ENCODE data around the gene NCKAP5L.
"Not testable (repeated sequence)": the region's sequence is repeated elsewhere in the genome, so short reads cannot be mapped to it uniquely, and the experiment has no call there.

The NCKAP5L gene

DNA sequence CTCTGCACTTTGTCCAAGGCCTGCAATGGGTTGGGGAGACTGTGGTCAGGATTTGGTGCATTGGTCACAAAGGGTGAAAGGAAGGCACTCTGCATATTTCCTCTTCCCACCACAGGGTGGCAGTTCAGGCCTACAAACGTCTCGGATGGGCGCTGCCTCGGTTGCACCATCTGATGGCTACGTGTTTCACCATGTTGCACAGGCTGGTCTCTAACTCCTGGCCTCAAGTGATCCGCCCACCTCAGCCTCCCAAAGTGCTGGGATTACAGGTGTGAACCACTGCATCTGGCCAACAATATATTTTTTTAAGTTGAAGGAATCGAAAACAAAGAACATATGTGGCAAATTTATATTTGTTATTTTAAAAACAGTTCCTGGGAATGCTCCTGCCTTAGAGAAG, 51.8 kb downstream of the NCKAP5L start:
- peak; percentile 4 for DNase-seq

DNA sequence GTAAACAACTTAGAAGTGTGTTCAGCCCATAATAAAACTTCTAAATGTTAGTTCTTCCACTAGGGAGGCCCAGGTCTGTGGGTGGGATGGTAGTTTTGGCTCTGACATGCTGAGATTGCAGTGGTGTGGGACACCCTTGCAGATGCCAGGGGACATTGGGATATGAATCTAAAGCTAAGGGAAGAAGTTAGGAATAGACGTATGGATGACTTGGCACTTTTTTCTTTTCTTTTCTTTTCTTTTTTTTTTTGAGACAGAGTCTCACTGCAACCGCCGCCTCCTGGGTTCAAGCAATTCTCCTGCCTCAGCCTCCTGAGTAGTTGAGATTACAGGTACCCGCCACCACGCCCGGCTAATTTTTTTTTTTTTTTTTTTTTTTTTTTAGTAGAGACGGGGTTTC, 55.1 kb downstream of the NCKAP5L start:
- DNase-seq = not testable (repeated sequence)

DNA sequence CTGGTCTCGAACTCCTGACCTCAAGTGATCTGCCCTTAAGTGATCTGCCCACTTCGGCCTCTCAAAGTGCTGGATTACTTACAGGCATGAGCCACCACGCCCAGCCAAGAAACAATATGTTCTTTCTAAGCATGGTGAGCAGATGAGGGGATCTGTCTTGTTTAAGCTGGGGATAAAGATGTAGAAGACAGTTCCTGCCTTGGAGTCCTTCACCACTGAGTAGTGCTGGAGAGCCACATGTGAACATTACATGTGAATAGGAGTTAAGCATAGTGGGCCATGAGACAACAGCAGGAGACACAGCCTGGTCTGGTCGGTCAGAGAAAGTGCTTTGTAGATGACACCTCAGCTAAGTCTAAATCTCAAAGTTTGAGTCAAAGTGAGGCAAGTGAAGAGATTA, 60.9 kb downstream of the NCKAP5L start:
- DNase-seq = no peak

DNA sequence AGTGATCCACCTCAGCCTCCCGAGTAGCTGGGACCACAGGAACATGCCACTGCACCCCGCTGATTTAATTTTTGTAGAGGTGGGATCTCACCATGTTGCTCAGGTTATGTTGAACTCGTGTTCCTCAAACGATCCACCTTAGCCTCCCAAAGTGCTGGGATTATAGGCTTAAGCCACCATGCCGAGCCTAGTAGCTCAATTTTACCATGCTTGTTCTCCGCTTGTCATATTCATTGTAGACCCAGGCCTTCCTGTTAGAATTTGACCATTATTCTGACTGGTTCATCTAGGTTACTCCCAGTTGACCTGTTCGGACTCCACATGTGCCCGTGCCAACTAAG, 62.1 kb downstream of the NCKAP5L start:
- DNase-seq = no peak

DNA sequence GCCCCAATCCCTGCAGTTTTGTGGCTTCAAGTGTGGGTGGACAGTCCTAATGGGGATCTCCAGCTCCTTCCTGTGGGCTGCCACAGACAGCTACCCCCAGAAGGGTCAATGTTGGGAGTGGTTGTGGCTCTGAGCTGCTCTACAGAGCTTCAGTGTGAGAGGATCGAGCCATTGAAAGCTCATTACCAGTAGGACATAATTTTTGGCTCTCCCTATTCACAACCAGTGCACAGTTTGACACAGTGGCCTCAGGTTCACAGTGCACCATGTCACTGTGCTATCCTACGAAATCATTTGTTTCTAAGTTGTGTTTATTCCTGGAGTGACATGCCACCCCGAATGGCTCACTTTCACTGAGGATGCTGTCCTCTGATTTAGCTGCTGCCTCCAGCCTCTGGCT, 64.1 kb downstream of the NCKAP5L start:
- DNase-seq = no peak

DNA sequence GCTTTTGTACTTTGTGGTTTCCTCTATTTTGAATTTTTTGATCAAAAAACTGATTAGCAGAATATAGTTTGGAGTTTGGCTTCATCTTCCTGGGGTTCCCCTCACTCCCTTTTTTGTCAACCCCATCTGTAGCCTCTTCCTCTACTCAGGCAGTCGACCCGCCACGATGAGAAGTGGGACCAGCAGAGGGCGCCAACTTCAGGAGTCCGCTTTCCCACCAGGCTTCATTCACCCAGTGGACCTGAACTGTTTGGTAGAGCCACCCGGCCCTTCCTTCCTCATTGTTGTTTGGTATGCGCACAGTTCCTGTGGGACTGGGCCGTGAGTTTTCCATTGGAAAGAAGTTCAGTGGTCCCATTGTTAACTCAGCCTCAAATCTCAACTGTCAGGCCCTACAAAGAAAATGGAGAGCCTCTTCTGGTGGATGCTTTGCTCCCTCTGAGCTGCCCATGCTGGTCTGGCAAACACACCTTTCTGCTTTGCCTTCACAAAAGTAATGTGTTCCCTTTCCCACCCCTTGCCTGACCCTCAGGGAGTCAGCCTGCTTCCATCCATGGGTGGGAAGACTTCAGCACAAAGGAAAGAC, 65.1 kb downstream of the NCKAP5L start:
- no peak for DNase-seq

DNA sequence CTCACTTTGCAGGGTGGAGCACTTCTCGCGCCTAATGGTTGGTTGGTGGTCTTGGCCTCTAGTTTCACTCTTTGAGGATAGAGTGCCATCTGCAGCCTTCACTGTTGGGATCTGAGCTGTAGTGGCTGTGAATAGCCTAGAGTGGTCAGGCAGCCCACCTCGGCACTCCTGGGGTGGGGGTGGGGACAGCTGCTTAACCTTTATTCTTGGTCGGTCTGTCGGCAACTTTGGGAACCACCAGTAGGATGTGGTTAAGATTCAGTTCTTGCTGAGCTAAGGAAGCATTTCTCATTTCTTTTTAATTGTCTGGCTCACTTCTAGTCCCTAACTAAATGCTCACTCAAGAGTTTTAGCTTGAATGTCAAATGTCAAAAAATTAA, 65.8 kb downstream of the NCKAP5L start:
- no peak for DNase-seq

DNA sequence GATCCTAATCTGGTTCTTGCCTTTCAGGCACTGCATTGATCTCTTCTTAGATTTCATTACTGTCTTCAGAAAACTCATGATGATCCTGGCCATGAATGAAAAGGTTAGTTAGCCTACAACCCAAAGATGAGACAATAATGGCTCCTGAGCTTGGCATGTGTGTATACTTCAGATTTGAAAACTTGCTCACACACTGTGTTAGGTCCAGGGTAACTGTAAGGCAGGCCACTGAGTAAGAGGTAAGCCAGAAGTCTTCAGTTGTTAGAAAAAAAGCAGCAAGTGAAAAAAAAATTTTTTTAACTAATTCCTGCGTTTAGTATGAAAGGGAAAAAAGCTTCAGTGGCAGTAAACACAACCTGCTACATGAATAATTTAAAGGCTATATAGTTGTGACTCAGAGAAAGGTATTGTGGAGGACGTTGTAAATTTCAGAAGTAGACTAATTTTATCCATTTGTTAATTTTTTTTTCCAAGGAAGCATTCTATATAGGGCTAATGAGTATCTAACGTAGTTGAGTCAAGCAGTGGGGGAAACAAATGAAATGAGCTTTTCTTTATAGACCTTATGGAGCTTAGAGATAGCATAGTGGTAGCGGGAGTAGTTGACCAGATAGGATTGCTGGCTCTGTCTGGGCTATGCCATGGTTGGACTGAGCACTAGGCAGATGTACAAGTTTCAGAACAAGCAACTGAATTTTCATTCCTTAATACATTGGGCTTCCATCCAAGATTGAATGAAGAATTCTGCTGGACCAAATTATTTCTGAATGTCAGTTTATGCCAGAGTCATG, 66.3 kb downstream of the NCKAP5L start:
- no peak for DNase-seq

DNA sequence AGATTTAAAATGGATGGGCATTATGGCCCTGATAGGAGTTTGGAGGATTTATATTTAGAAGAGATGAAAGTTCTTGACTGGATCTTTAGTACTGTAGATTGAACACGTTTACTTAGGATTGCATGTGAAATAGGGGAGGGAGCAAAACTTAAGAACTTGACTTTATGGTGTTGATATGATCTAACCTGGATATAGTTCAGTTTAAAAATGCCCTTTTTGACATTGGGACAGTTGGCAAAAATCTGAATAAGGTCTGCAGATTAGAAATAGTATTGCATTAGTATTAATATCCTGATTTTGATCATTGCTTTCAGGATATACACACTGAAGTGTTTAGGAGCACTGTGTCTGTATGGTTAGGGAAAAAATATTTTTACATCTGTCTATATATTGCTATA, 77.2 kb downstream of the NCKAP5L start:
- no peak for DNase-seq

DNA sequence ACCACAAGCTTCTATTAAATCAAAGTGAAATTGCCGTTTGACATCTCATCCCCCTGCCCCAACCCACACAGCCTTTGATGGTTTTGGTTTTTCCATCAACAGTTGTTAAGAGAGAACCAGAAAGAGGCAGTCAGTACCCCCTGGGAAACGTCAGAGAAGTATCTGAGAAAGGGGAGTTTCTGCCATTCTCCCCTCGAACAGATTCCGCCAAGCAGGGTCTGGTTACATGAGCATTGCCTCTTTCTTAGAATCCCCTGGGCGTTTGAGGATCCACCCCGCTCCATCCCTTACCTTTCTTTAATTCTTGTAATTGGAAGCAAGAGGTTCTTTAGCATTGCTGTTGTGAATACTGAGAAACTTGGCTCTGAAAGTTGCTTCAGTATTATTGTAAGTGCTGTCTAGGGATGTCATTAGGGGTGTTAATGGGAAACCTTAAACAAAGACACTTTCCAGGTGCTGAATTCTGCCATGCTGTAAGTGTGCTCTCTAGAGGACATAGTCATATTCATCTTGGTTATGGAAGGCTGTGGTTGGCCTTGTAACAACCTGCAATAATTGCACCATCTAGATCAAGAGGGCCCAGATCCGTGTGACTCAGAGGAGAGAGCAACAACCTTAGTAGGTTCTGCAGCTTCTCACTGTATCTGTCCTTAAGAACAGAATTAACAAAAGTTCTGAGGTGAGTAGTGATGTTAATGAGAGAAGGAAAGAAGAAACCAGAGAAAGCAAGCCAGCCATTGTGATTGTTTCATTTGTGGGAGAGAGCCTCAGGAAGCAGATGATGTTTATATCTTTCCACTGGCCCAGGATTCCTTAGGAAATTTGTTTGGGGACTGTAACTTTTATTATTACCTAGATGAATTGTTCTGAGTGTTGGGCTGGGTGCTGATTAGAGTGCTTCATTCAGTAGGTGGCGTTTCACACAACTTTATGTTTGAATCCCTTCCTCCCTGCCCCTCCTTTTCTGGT, 77.9 kb downstream of the NCKAP5L start:
- DNase-seq = no peak

DNA sequence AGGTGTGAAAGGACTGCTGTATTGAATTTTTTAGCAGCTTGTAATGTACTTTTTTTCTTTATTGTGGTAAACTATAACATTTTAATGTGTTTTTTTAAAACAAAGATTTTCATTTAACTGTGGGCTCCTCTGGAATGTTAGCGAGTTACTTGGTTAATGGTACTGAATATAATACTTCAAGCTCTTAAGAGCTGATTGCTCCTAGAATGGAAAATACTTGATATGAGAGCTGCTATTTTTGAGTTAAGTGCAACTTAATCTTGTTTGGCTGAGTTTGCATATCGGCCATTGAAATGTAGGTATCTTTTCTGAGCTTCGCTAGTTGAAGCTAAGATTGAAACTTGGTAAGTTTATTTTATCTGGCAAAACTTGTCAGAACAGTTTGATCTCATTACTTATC, 79.4 kb downstream of the NCKAP5L start:
- DNase-seq = no peak

DNA sequence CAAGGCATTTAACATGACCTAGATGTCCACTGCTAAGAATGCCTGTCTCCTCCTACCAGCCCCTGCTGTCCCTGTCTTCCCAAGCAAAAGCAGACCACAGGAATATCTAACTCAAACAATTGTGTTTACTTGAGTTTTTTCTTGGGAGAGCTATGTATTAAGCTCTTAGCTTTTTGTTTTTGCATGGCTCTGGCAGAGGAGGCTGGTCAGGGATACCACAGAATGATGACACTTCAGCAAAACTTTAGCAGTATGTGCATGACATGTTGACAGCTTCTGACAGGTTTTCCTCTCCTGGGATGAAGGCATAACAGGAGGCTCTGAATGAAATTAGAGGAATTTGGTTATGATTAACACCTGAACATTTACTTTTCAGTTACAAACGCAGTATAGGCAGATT, 79.9 kb downstream of the NCKAP5L start:
- DNase-seq = no peak

DNA sequence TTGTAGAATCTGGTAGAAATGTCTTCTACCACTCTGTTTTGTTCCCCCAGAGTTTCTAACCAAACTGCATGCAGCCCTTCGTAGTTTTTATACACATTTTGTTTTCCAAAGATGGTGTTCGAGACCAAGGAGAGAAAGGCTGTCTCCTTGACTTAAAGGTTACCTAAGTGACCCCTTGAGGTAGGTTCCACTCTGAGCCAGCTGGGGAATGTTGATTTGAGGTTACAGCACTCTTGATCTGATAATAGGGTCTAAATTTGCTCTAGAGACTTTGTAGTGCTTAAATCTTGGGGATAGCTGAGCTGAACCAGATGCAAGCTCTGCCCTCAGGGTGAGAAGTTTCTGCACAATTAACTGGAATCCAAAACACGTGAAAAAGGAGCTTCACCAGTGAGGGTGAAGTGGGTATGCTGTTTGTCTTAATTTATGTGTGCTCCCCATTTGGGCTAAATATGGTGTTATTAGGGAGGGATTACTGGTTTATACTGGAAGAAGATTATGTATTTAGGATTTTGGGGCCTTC, 83.8 kb downstream of the NCKAP5L start:
- no peak for DNase-seq

DNA sequence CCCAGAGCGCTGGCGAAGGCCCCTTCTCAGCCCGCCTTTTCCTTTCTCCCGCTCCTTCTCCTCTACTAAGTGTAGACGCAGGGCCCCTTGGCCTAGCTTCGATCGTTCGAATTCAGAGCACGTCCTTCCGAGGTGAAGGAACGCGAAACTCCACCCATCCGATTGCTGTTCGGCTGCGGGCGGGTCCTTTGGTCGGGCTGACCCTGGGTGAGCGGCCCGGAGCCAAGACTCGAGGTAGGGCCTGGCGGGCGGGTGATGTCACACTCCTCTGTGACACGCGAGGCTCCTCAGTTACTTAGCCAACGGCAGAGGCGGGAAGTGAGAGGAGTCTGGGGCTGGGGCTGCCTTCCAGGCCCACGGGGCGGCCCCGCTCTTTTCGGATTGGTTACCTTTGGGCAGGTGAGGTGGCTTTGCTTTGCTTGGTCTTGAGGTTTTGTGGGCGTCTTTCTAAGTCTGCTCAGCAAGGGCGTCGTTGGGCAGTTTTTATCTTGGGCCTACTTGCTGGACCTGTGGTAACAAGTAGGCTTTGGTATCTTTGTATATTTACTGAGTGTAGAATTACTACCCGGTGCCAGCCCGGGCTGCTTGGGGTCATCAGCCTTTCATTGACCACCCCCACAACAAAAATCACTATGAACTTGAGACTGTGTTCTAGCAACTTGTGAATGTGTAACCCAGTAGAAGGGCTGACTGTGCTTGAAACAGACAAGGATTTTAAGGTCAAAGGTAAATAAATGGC, 86.2 kb downstream of the NCKAP5L start:
- DNase-seq = no peak

Data from NCI-H2227 treated with DMSO at 0.1 percent for 48 hours (cell line).